Activated T-cell treated with anti-CD3 and anti-CD28 coated beads for 48 hours (primary cell): Measurements from ENCODE around the gene NES.

Experiments used
- DNase-seq: peaks from one replicate; pipeline ENCODE4 v3.0.0-alpha.2; 2020; ENCODE audit warnings: low read depth

Gene NES

GRCh38 chr1:156703741-156704140 is 26.5 kb upstream of the NES start:
- no peak for DNase-seq

GRCh38 chr1:156703336-156703735 is 26.1 kb upstream of the NES start:
- DNase-seq: no peak

- DNase-seq: no peak
Measured at GRCh38 chr1:156700736-156701531, 23.7 kb upstream of the NES start.

- DNase-seq: no peak
Measured at GRCh38 chr1:156698995-156699394, 21.8 kb upstream of the NES start.

- no peak for DNase-seq
Measured at GRCh38 chr1:156697481-156697880, 20.3 kb upstream of the NES start.

GRCh38 chr1:156696755-156697154 is 19.5 kb upstream of the NES start:
- no peak for DNase-seq

GRCh38 chr1:156694690-156694962 is 17.4 kb upstream of the NES start:
- DNase-seq: no peak

- DNase-seq: no peak
Measured at GRCh38 chr1:156693848-156694689, 16.9 kb upstream of the NES start.

- DNase-seq: no peak
Measured at GRCh38 chr1:156692925-156693847, 16.0 kb upstream of the NES start.

GRCh38 chr1:156692441-156692924 is 15.3 kb upstream of the NES start:
- DNase-seq: no peak

- DNase-seq: no peak
Measured at GRCh38 chr1:156691665-156692440, 14.6 kb upstream of the NES start.

- DNase-seq: no peak
Measured at GRCh38 chr1:156691191-156691590, 14.0 kb upstream of the NES start.

GRCh38 chr1:156690675-156691036 is 13.4 kb upstream of the NES start:
- no peak for DNase-seq

GRCh38 chr1:156689953-156690674 is 12.9 kb upstream of the NES start:
- no peak for DNase-seq

GRCh38 chr1:156689035-156689952 is 12.1 kb upstream of the NES start:
- peak; percentile 69 for DNase-seq

GRCh38 chr1:156684227-156684782 is 7.1 kb upstream of the NES start:
- no peak for DNase-seq

GRCh38 chr1:156682166-156682890 is 5.1 kb upstream of the NES start:
- DNase-seq: no peak

GRCh38 chr1:156681196-156681960 is 4.2 kb upstream of the NES start:
- DNase-seq: no peak
